Lower leg skin (tissue), 4 donors: ENCODE data around the gene FFAR2. TPM values are rescaled to one million over a fixed set of nuclear protein-coding genes. Genes with fewer than 3 reads are reported as not detected.

Experiments
- DNase-seq, 2 donors: peaks; one replicate each; pipeline ENCODE4 v3.0.0-alpha.2; 2019; ENCODE audit warnings: low spot score in 2 of 2
- H3K4me3 ChIP-seq: fragments of 200-600 bp; sonication (generic); 2 replicates; pipeline ENCODE4 v1.5.1; 2017; ENCODE audit warnings: mild to moderate bottlenecking, low read depth; ENCODE audit not compliant: poor library complexity, severe bottlenecking
- CTCF ChIP-seq, 3 donors: fragments of 450-650 bp; IDR thresholded peaks; one replicate each; pipeline ENCODE4 v1.5.1; 2016; ENCODE audit warnings: antibody characterized with exemption in 3 of 3, mild to moderate bottlenecking in 3 of 3, moderate library complexity in 2 of 3
- POLR2A ChIP-seq, 2 donors: fragments of 450-650 bp; IDR thresholded peaks; one replicate each; pipeline ENCODE4 v1.6.1; 2016 to 2017; ENCODE audit warnings: antibody characterized with exemption in 2 of 2, mild to moderate bottlenecking in 1 of 2, moderate library complexity in 1 of 2
- WGBS, 2 donors: methylation state at CpG; one replicate each; pipeline ENCODE4 v1.1.5; 2018; 5-methylcytosine and 5-hydroxymethylcytosine counted together
- intact Hi-C: fragments of 100-400 bp; cut with DNase I; formaldehyde crosslinking; loops from one replicate; pipeline ENCODE4 v1.15.0; 2023; ENCODE audit warnings: low total_unique reads
- total RNA-seq, 4 donors: library from RNA; depleted of rRNA; stranded (reverse); fragments of >200 nt; gene quantifications; one replicate each; pipeline ENCODE4 v1.1.0, GENCODE V29; 2016

The FFAR2 gene
- total RNA-seq, 4 donors from 2014 or later, result 0.49 to 1.1 (median 0.55) TPM; not detected in 1

GRCh38 chr19:35478794-35479677, 31.0 kb downstream of the FFAR2 start:
- no peak for DNase-seq
- intact Hi-C loops, result no loop called here
- TF ChIP-seq CTCF (IDR thresholded peaks at IDR 0.05), result no peak
- no peak for TF ChIP-seq POLR2A (IDR thresholded peaks at IDR 0.05)
- no peak overlapping the region for H3K4me3 ChIP-seq
- WGBS, 2 donors, result 48 to 67% methylated on average over 21 of the region's 21 CpGs

- 74 to 76% methylated on average over 5 of the region's 5 CpGs for whole genome bisulfite sequencing, 2 donors
- H3K4me3 ChIP-seq, result no peak overlapping the region
- intact Hi-C loops, result no loop called here
- no peak for TF ChIP-seq POLR2A (IDR thresholded peaks at IDR 0.05)
- TF ChIP-seq CTCF (IDR thresholded peaks at IDR 0.05), result no peak
- no peak for DNase-seq
Measured at GRCh38 chr19:35483089-35483488, 35.0 kb downstream of the FFAR2 start.

- intact Hi-C loops, result no loop called here
- 58 to 62% methylated on average over 7 of the region's 7 CpGs for WGBS, 2 donors
- no peak for DNase-seq
- H3K4me3 ChIP-seq, result no peak overlapping the region
- no peak for TF ChIP-seq POLR2A (IDR thresholded peaks at IDR 0.05)
- TF ChIP-seq CTCF (IDR thresholded peaks at IDR 0.05), result no peak
Measured at GRCh38 chr19:35484252-35485036, 36.4 kb downstream of the FFAR2 start.

GRCh38 chr19:35486268-35486708, 38.2 kb downstream of the FFAR2 start:
- DNase-seq, result no peak
- H3K4me3 ChIP-seq, result no peak overlapping the region
- WGBS, 2 donors, result 86 to 89% methylated on average over 3 of the region's 3 CpGs
- TF ChIP-seq CTCF (IDR thresholded peaks at IDR 0.05) (no peak), POLR2A (IDR thresholded peaks at IDR 0.05) (no peak)
- intact Hi-C loops, result no loop called here

- no peak overlapping the region for H3K4me3 ChIP-seq
- TF ChIP-seq POLR2A (IDR thresholded peaks at IDR 0.05) (no peak), CTCF (IDR thresholded peaks at IDR 0.05) (no peak)
- no peak for DNase-seq
- intact Hi-C loops, result no loop called here
- WGBS, 2 donors, result 93% methylated on average over 10 of the region's 10 CpGs
Measured at GRCh38 chr19:35487656-35488182, 39.7 kb downstream of the FFAR2 start.
